Loucy (cell line): ENCODE results near the gene BTAF1.
"Not testable (repeated sequence)": the region's sequence is repeated elsewhere in the genome, so short reads cannot be mapped to it uniquely, and the experiment has no call there.

Experiments
- H2AFZ ChIP-seq: fragments of 200-600 bp; sonication (generic); 2 replicates; pipeline ENCODE4 v1.6.0; 2016; ENCODE audit warnings: antibody characterized with exemption, mild to moderate bottlenecking, low read length, moderate library complexity
- H3F3A ChIP-seq: fragments of 200-600 bp; 2 replicates; pipeline ENCODE4 v1.6.0; 2016; ENCODE audit warnings: antibody characterized with exemption, low read depth, mild to moderate bottlenecking
- H3K27me3 ChIP-seq: fragments of 200-600 bp; sonication (generic); 2 replicates; pipeline ENCODE4 v1.6.1; 2014; ENCODE audit warnings: low read length, mild to moderate bottlenecking; ENCODE audit not compliant: insufficient read depth, poor library complexity, severe bottlenecking
- H3K36me3 ChIP-seq: fragments of 200-600 bp; sonication (generic); 2 replicates; pipeline ENCODE4 v1.6.1; 2016; ENCODE audit warnings: low read length; ENCODE audit not compliant: insufficient read depth
- H3K4me1 ChIP-seq: fragments of 200-600 bp; sonication (generic); 2 replicates; pipeline ENCODE4 v1.5.1; 2014; ENCODE audit warnings: low read length, mild to moderate bottlenecking; ENCODE audit not compliant: insufficient read depth, poor library complexity, severe bottlenecking
- H3K4me2 ChIP-seq: fragments of 200-600 bp; sonication (generic); 2 replicates; pipeline ENCODE4 v1.6.0; 2014; ENCODE audit warnings: antibody characterized with exemption, low read length, low read depth, mild to moderate bottlenecking; ENCODE audit not compliant: poor library complexity, severe bottlenecking
- H3K4me3 ChIP-seq: fragments of 200-600 bp; sonication (generic); 2 replicates; pipeline ENCODE4 v1.5.1; 2014; ENCODE audit warnings: low read length, mild to moderate bottlenecking, mixed read lengths; ENCODE audit not compliant: poor library complexity, severe bottlenecking
- H3K79me2 ChIP-seq: fragments of 200-600 bp; sonication (generic); 2 replicates; pipeline ENCODE4 v1.6.1; 2014; ENCODE audit warnings: low read length; ENCODE audit not compliant: insufficient read depth
- H3K9ac ChIP-seq: fragments of 200-600 bp; sonication (generic); 2 replicates; pipeline ENCODE4 v1.6.0; 2014; ENCODE audit warnings: mild to moderate bottlenecking, low read depth, low read length, moderate library complexity; ENCODE audit not compliant: poor library complexity, severe bottlenecking
- H3K9me2 ChIP-seq: fragments of 200-600 bp; sonication (generic); replicated peaks from 2 replicates; pipeline ENCODE4 v1.6.1; 2016; ENCODE audit warnings: low read depth, low read length, mixed read lengths
- H3K9me3 ChIP-seq: fragments of 200-600 bp; sonication (generic); 2 replicates; pipeline ENCODE4 v1.6.1; 2014; ENCODE audit warnings: mild to moderate bottlenecking, antibody characterized with exemption, low read length, low read depth; ENCODE audit not compliant: insufficient read depth
- H4K20me1 ChIP-seq: fragments of 200-600 bp; sonication (generic); 2 replicates; pipeline ENCODE4 v1.6.0; 2014; ENCODE audit warnings: antibody characterized with exemption, low read length, mild to moderate bottlenecking; ENCODE audit not compliant: insufficient read depth, poor library complexity, severe bottlenecking
- CTCF ChIP-seq: fragments of 200-600 bp; sonication (generic); conservative IDR thresholded peaks from 2 replicates; pipeline ENCODE4 v1.5.1; 2014; ENCODE audit warnings: mild to moderate bottlenecking, antibody characterized with exemption, low read length
- EZH2phosphoT487 ChIP-seq: fragments of 200-600 bp; IDR thresholded peaks from 2 replicates; pipeline ENCODE4 v1.6.1; 2018; ENCODE audit warnings: antibody characterized with exemption, mild to moderate bottlenecking, moderate library complexity, borderline replicate concordance

Gene BTAF1

GRCh38 chr10:92027141-92027540, 103.6 kb downstream of the BTAF1 start:
- no peaks in the 10 kb centered on the region for H3K27me3 ChIP-seq
- H3K9me2 ChIP-seq, result no peaks in the 10 kb centered on the region
- no peak overlapping the region for H3K4me2 ChIP-seq
- no peak overlapping the region for H2AFZ ChIP-seq
- H3K4me1 ChIP-seq, result peaks cover 7% of the 10 kb centered on the region
- H3K9me3 ChIP-seq, result no peaks in the 10 kb centered on the region
- TF ChIP-seq EZH2phosphoT487, result no peak
- TF ChIP-seq CTCF, result no peak
- H3K4me3 ChIP-seq, result no peak overlapping the region
- peaks cover 99% of the 10 kb centered on the region; the same call in 1 of the 2 replicates for H3K36me3 ChIP-seq
- no peaks in the 10 kb centered on the region for H3F3A ChIP-seq
- no peak overlapping the region for H3K9ac ChIP-seq
- no peaks in the 10 kb centered on the region for H3K79me2 ChIP-seq
- no peaks in the 10 kb centered on the region for H4K20me1 ChIP-seq

- Histone ChIP-seq H3K4me2 (no peak overlapping the region), H3K9ac (no peak overlapping the region), H4K20me1 (no peaks in the 10 kb centered on the region), H3K4me3 (no peak overlapping the region), H3F3A (no peaks in the 10 kb centered on the region), H3K79me2 (no peaks in the 10 kb centered on the region), H3K27me3 (no peaks in the 10 kb centered on the region), H3K4me1 (peaks cover 7% of the 10 kb centered on the region), H3K36me3 (peaks cover 66% of the 10 kb centered on the region), H2AFZ (no peak overlapping the region), H3K9me2 (no peaks in the 10 kb centered on the region), H3K9me3 (no peaks in the 10 kb centered on the region)
- TF ChIP-seq CTCF, result no peak
- no peak for TF ChIP-seq EZH2phosphoT487
These were observed 108.0 kb downstream of the BTAF1 start for GRCh38 chr10:92031580-92031979.

- not testable (repeated sequence) for H3F3A ChIP-seq, H4K20me1 ChIP-seq, H3K4me3 ChIP-seq, H3K9me3 ChIP-seq, H3K27me3 ChIP-seq, H3K9ac ChIP-seq, H3K79me2 ChIP-seq, H3K4me1 ChIP-seq, H2AFZ ChIP-seq, H3K9me2 ChIP-seq, H3K4me2 ChIP-seq
- H3K36me3 ChIP-seq, result peaks cover 52% of the 10 kb centered on the region
These were observed 109.5 kb downstream of the BTAF1 start for GRCh38 chr10:92033070-92033469.

GRCh38 chr10:92038949-92039348, 115.4 kb downstream of the BTAF1 start:
- Histone ChIP-seq H3K9me3 (no peaks in the 10 kb centered on the region), H3K4me1 (no peaks in the 10 kb centered on the region), H2AFZ (no peak overlapping the region), H3K4me2 (no peak overlapping the region), H3K9ac (no peak overlapping the region), H3K9me2 (no peaks in the 10 kb centered on the region), H3K79me2 (no peaks in the 10 kb centered on the region), H3K36me3 (no peaks in the 10 kb centered on the region), H4K20me1 (no peaks in the 10 kb centered on the region), H3F3A (no peaks in the 10 kb centered on the region), H3K27me3 (no peaks in the 10 kb centered on the region), H3K4me3 (no peak overlapping the region)
- no peak for TF ChIP-seq EZH2phosphoT487
- TF ChIP-seq CTCF, result no peak
